Thyroid gland (tissue), 4 donors: ENCODE measurements around the gene SLCO3A1.

Source experiments
- CTCF ChIP-seq, 6 experiments: fragments of 200-600 bp in 3 of 6; fragments of 450-650 bp in 3 of 6; sonication (generic) in 3 of 6; IDR thresholded peaks; one replicate each; pipeline ENCODE4 v1.5.1; 2016 to 2019; ENCODE audit warnings: antibody characterized with exemption in 6 of 6, mild to moderate bottlenecking in 2 of 6, inconsistent platforms in 1 of 6, moderate library complexity in 1 of 6
- POLR2A ChIP-seq, 2 donors: fragments of 450-650 bp; IDR thresholded peaks; one replicate each; pipeline ENCODE4 v1.6.1; 2017; ENCODE audit warnings: antibody characterized with exemption in 2 of 2, mild to moderate bottlenecking in 2 of 2, moderate library complexity in 1 of 2

- TF ChIP-seq CTCF (IDR thresholded peaks at IDR 0.05): no peak
- TF ChIP-seq POLR2A (IDR thresholded peaks at IDR 0.05): no peak
Measured at GRCh38 chr15:91970142-91970541, 116.6 kb downstream of the SLCO3A1 start.
